ENCODE data around the gene SRGAP2C.
A peak's percentile ranks its signal among the peaks of the same experiment; 100 is the strongest.
"Not testable (repeated sequence)": the region's sequence is repeated elsewhere in the genome, so short reads cannot be mapped to it uniquely, and the experiment has no call there.

The SRGAP2C gene

DNA sequence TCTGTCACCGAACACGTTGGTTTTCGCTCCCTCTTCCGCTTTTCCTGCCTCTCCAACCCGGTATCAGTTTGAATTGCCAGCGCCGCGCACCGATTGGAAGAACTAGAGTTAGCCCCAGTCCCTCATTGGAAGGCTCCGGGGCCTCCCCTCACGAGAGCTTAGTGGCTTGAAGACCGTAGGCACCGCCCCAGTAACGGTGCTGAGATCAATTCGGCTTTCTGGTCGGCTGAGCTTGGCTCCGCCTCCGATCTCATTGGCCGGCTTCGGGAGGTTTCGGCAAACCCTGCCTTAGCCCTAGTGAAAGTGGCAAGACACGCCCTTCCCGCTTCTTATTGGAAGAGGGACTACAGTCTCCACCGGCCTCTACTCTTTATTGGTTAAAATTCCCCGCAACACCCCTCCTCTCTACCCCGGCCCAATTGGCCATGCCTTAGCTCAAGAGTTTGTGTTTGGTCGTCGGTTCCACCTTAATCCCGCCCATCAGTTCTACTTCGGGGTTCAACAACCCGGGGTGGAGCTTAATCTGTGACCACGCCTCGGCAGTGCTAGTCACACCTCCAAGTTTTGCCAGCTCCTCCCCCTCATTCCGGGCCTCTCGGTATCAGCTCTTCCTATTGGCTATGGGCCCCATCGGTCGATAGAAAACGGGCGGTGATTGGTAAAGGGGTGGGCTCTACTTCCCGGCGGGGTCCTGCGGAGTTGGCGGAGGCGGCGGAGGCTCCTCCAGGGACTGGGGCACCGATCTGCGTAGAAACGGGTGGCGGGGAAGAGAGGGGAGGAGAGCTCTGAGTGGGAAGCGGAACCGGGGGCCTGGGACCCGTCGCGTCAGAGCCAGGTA is at the start of gene SRGAP2C, which contains the start of gene FAM72B:
Gene SRGAP2C (plus strand): TSS at position 686 of the 838 bp plus-strand sequence. CDS start 2,472 bp downstream, outside the sequence.
Gene FAM72B (minus strand): TSS at position 51 of the 838 bp plus-strand sequence. CDS start 851 bp downstream, outside the sequence.
- DNase-seq (ENCODE audit: low read depth in 3 of 3) = peak; percentile 67 to 89 (median 81)

GRCh38 chr1:121140393-121140792 is 44.4 kb upstream of the SRGAP2C start:
- DNase-seq (ENCODE audit: low read depth in 3 of 3) = not testable (repeated sequence)

DNA sequence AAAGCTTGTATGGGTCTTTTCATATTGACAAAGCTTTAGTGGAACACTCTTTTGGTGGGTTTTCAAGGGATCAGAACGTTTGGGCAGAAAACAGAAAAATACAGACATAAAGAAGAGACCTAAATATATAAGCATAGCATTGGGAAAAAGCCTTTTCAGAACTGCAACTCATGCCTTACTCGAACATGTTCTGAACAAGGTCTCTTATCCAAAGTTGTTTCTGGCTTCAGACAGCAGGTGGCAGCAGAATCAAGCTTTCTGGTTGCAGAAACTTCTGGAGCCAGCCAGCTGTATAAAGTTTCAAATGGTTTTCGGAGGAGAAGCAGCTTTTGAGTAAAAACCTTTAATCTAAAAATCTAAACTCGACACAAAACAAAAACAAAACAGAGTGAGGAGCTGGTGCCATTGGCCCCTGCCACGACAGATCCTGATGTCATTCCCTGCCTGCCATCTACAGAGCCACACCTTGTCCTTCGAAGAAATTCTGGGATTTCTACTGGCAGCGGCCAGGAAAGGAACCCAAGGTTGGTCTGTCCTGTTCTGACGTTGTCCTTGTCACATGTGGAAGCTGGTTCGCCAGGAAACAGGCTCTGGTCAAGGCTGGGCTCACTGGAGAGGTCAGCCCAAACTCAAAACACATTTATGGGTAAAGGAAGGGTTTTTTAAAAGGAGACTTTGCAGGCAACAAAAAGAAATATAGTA is 36.1 kb upstream of the SRGAP2C start:
- DNase-seq (ENCODE audit: low read depth in 3 of 3) = not testable (repeated sequence)

GRCh38 chr1:121151294-121151693 is 33.5 kb upstream of the SRGAP2C start:
- not testable (repeated sequence) for DNase-seq (ENCODE audit: low read depth in 3 of 3)

DNA sequence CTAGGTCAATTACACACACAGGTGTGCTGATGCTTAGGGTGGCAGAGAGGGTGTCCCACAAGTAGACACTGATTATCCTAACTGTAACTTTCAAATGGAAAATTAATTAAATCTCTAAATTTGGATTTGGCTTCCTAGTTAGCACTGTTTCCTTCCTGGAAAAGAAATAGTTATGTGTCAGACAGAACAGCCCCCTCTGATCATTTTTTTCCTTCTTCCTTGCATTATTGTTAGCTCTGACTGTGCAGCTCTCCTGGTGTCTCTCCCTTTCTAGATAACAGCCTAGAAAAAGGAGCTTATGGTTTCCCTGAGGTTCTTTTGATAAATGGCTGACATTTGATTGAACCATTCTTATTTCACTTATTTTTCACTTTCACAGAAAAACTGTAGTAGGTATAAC is 32.0 kb upstream of the SRGAP2C start:
- not testable (repeated sequence) for DNase-seq (ENCODE audit: low read depth in 3 of 3)

DNA sequence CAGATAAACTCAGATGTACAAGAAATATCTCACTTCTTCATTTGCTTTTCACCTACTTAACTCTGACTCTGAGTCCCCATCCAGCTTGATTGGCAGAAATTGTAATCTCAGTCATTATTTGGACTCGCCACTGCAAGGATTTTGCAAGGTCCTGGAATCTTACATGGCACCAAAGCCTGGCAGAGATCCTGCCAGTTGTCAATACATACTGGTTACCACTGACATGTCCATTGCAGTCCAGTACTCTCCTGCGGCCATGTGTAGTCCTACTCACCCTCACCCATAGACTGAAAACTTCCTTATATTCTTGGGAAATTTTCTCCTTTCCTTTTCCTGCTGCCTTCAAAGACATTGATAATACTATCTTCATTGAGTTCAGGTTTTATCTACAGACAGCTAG is 30.0 kb upstream of the SRGAP2C start:
- not testable (repeated sequence) for DNase-seq (ENCODE audit: low read depth in 3 of 3)

DNA sequence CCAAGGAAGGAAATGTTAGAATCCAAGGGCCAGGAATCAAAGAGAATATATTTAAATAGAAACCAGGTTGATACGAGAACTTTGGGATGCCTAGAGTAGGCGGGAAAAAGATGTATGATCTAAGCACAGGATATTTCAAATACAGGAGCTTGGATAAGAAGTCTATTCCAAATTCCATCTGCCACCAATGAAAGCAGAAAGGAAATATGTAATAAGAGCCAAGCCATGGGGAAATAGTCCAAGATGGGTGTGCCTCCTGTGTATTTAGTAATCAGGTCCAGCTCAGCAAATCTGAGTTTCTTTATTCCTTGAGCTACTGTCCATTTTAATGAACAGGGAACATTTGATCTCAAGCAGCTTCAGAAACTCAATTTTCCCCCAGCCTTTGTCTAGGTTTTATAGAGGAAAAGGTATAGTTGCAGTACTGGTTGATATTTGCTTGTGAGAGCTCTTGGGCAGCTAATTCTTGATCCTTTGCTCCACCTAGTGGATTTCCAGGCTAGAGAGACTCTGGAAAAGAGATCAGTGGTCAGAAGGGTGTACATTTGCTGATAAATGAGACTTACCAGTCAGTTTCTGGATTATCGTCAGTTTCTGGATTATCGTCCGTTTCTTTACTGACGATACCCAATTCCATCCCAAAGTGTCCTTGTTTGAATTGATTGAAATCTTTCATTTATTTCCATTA is 29.0 kb upstream of the SRGAP2C start:
- DNase-seq (ENCODE audit: low read depth in 3 of 3) = not testable (repeated sequence)

DNA sequence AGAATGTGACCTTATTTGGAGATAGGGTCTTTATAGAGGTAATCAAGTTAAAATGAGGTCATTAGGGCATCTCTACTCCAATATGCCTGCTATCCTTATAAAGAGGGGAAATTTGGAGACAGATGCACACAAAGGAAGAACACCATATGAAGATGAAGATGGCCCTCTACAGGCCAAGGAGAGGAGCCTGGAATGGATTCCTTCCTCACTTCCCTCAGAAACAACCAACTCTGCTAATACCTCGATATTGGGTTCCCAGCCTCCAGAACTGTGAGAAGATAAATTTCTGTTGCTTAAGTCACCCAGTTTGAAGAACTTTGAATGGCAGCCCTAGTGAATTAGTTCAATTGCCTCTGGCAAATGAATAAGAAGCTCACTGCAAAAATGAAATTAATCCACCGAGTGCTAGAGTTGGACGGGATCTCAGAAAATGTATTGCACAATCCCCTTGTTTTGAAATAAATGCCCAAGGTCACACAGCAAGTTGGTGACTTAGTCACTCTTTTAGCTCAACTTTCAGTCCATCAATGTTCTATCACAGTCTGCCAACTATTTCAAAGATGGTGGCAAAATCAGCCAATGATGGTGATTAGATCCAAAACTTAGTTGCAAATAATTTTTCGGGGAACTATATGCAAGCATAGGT is 27.7 kb upstream of the SRGAP2C start:
- DNase-seq (ENCODE audit: low read depth in 3 of 3) = not testable (repeated sequence)

DNA sequence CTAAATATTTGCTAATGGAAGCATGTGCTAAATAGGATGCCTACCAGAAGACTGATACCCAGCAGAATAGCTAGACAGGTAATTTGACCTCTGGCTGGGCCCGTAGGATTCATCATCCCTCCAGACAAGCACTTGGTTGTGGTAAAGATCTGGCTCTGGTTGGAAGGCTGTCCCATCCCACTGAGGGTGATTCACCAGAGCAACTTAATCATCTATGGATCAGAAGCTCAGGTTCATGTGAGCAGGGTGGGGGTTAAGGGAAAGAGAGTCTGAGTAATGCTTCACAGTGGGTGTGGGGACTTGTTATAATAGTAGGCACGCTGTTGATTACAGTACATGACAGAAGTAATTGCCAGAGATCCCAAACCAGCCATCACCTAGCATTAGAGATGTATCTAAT is 27.2 kb upstream of the SRGAP2C start:
- not testable (repeated sequence) for DNase-seq (ENCODE audit: low read depth in 3 of 3)

DNA sequence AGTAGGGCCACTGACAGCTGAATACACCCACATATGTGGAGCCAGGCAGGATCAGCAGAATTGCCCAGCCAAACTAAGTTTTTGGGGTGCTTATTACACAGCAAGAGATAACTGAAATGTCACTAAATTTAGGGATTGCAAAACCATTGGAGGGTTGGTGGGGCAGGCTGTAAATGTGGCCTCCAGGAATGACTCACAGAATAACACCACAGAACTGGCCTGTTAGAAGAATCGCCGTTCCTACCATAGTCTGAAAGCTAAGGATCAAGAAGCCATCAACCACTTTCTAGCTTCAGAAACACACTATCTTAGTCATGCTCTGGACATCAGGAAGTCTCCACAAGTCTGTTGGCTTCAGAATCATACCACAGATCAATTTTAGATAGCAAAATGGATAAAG is 24.7 kb upstream of the SRGAP2C start:
- DNase-seq (ENCODE audit: low read depth in 3 of 3) = not testable (repeated sequence)

- DNase-seq (ENCODE audit: low read depth in 3 of 3) = not testable (repeated sequence)
Observed at GRCh38 chr1:121161199-121161901, 23.4 kb upstream of the SRGAP2C start.

- not testable (repeated sequence) for DNase-seq (ENCODE audit: low read depth in 3 of 3)
Observed at GRCh38 chr1:121163850-121164757, 20.7 kb upstream of the SRGAP2C start.

GRCh38 chr1:121165296-121165695 is 19.5 kb upstream of the SRGAP2C start:
- not testable (repeated sequence) for DNase-seq (ENCODE audit: low read depth in 3 of 3)

GRCh38 chr1:121167225-121167738 is 17.5 kb upstream of the SRGAP2C start:
- DNase-seq (ENCODE audit: low read depth in 3 of 3) = not testable (repeated sequence)

- not testable (repeated sequence) for DNase-seq (ENCODE audit: low read depth in 3 of 3)
Observed at GRCh38 chr1:121168152-121168668, 16.6 kb upstream of the SRGAP2C start.

- not testable (repeated sequence) for DNase-seq (ENCODE audit: low read depth in 3 of 3)
Observed at GRCh38 chr1:121176649-121177048, 8.1 kb upstream of the SRGAP2C start.

GRCh38 chr1:121178197-121178596 is 6.6 kb upstream of the SRGAP2C start:
- not testable (repeated sequence) for DNase-seq (ENCODE audit: low read depth in 3 of 3)

- not testable (repeated sequence) for DNase-seq (ENCODE audit: low read depth in 3 of 3)
Observed at GRCh38 chr1:121183867-121184266, 908 bp upstream of the SRGAP2C start.

- not testable (repeated sequence) for DNase-seq (ENCODE audit: low read depth in 3 of 3)
Observed at GRCh38 chr1:121185140-121185708, 449 bp downstream of the SRGAP2C start.
